Astrocyte (in vitro differentiated cells and primary cell): ENCODE data around the gene PLXND1. TPM values are rescaled to one million over a fixed set of nuclear protein-coding genes. Genes with fewer than 3 reads are reported as not detected.

ENCODE experiments used
- DNase-seq: peaks from one replicate; pipeline ENCODE4 v3.0.0-alpha.2; 2010; ENCODE audit warnings: low read depth
- FAIRE-seq: peaks from 2 replicates; lab custom pipeline; 2011; peaks lifted over from hg19 to GRCh38; lab: Jason Lieb, UNC
- H2AFZ ChIP-seq: 2 replicates; pipeline ENCODE4 v1.6.0; 2012; ENCODE audit warnings: low read depth, low read length, inconsistent platforms
- H3K27ac ChIP-seq: 2 replicates; pipeline ENCODE4 v1.5.1; 2011; ENCODE audit warnings: low read depth, low read length, inconsistent platforms
- H3K27me3 ChIP-seq: 2 replicates; pipeline ENCODE4 v1.6.0; 2011; ENCODE audit warnings: low read length, inconsistent platforms; ENCODE audit not compliant: insufficient read depth
- H3K36me3 ChIP-seq: 2 replicates; pipeline ENCODE4 v1.5.1; 2011; ENCODE audit warnings: low read length, inconsistent platforms; ENCODE audit not compliant: insufficient read depth
- H3K4me1 ChIP-seq: 2 replicates; pipeline ENCODE4 v1.5.1; 2011; ENCODE audit warnings: low read length, inconsistent platforms; ENCODE audit not compliant: insufficient read depth
- H3K4me2 ChIP-seq: 2 replicates; pipeline ENCODE4 v1.6.0; 2012; ENCODE audit warnings: low read length, inconsistent platforms
- H3K4me3 ChIP-seq: 2 replicates; pipeline ENCODE4 v1.5.1; 2011; ENCODE audit warnings: low read depth, mild to moderate bottlenecking, low read length, inconsistent platforms; ENCODE audit not compliant: insufficient read depth
- H3K79me2 ChIP-seq: 2 replicates; pipeline ENCODE4 v1.6.0; 2012; ENCODE audit warnings: mild to moderate bottlenecking, low read length, inconsistent platforms; ENCODE audit not compliant: insufficient read depth
- H3K9ac ChIP-seq: 2 replicates; pipeline ENCODE4 v1.6.0; 2012; ENCODE audit warnings: mild to moderate bottlenecking, low read length, inconsistent platforms
- H3K9me3 ChIP-seq: 2 replicates; pipeline ENCODE4 v1.5.1; 2012; ENCODE audit warnings: low read depth, mild to moderate bottlenecking, low read length, inconsistent platforms; ENCODE audit not compliant: insufficient read depth
- H4K20me1 ChIP-seq: 2 replicates; pipeline ENCODE4 v1.6.0; 2012; ENCODE audit warnings: low read length, inconsistent platforms; ENCODE audit not compliant: insufficient read depth
- H3K27ac Mint-ChIP-seq: one replicate; pipeline ENCODE4 v1.8.0; 2021; ENCODE audit warnings: mild to moderate bottlenecking, mixed read lengths; ENCODE audit not compliant: unreplicated experiment
- H3K27me3 Mint-ChIP-seq: one replicate; pipeline ENCODE4 v1.8.0; 2021; ENCODE audit warnings: low read depth, mixed read lengths; ENCODE audit not compliant: unreplicated experiment
- H3K36me3 Mint-ChIP-seq: one replicate; pipeline ENCODE4 v1.8.0; 2021; ENCODE audit warnings: low read depth, mixed read lengths; ENCODE audit not compliant: unreplicated experiment
- H3K4me1 Mint-ChIP-seq: one replicate; pipeline ENCODE4 v1.8.0; 2021; ENCODE audit warnings: low read depth, mixed read lengths; ENCODE audit not compliant: unreplicated experiment
- H3K4me3 Mint-ChIP-seq: one replicate; pipeline ENCODE4 v1.8.0; 2021; ENCODE audit warnings: mild to moderate bottlenecking, moderate library complexity, mixed read lengths; ENCODE audit not compliant: unreplicated experiment
- H3K9me3 Mint-ChIP-seq: one replicate; pipeline ENCODE4 v1.8.0; 2021; ENCODE audit warnings: mild to moderate bottlenecking, mixed read lengths; ENCODE audit not compliant: unreplicated experiment
- CTCF ChIP-seq: IDR thresholded peaks from 2 replicates; pipeline ENCODE4 v1.5.1; 2011; ENCODE audit warnings: low read depth, mild to moderate bottlenecking, inconsistent platforms, low read length, moderate library complexity; ENCODE audit not compliant: insufficient read depth
- EZH2 ChIP-seq: IDR thresholded peaks from 2 replicates; pipeline ENCODE4 v1.6.1; 2012; ENCODE audit warnings: mild to moderate bottlenecking, low read length, inconsistent platforms; ENCODE audit not compliant: insufficient read depth
- total RNA-seq: library from RNA; stranded (reverse); gene quantifications from 2 replicates; pipeline ENCODE4 v1.2.1, GENCODE V29; 2021

The PLXND1 gene
- total RNA-seq, 1 donor from 2014 or later = 184 TPM

GRCh38 chr3:129617381-129618185 is 11.1 kb upstream of the PLXND1 start:
- Histone ChIP-seq H4K20me1 (no peaks in the 10 kb centered on the region), H3K27ac (no peak overlapping the region), H3K9ac (no peak overlapping the region), H2AFZ (no peak overlapping the region), H3K36me3 (no peaks in the 10 kb centered on the region), H3K4me3 (no peak overlapping the region), H3K4me1 (peaks cover 23% of the 10 kb centered on the region), H3K4me2 (no peak overlapping the region), H3K27me3 (no peaks in the 10 kb centered on the region), H3K79me2 (no peaks in the 10 kb centered on the region), H3K9me3 (no peaks in the 10 kb centered on the region)
- no peaks in the 10 kb centered on the region for H3K9me3 Mint-ChIP-seq
- no peaks in the 10 kb centered on the region for H3K36me3 Mint-ChIP-seq
- no peak overlapping the region for H3K27ac Mint-ChIP-seq
- TF ChIP-seq CTCF (no peak), EZH2 (no peak)
- H3K27me3 Mint-ChIP-seq = no peaks in the 10 kb centered on the region
- H3K4me1 Mint-ChIP-seq = peaks cover 24% of the 10 kb centered on the region
- FAIRE-seq = no peak
- no peak overlapping the region for H3K4me3 Mint-ChIP-seq
- DNase-seq = no peak

- H3K4me1 Mint-ChIP-seq = peaks cover 22% of the 10 kb centered on the region
- no peaks in the 10 kb centered on the region for H3K9me3 Mint-ChIP-seq
- peak; percentile 41 for DNase-seq
- H3K27ac ChIP-seq = no peak overlapping the region
- H3K27ac Mint-ChIP-seq = peak overlapping the region; percentile 37
- no peaks in the 10 kb centered on the region for H3K36me3 Mint-ChIP-seq
- no peaks in the 10 kb centered on the region for H3K9me3 ChIP-seq
- H3K4me3 Mint-ChIP-seq = no peak overlapping the region
- H4K20me1 ChIP-seq = no peaks in the 10 kb centered on the region
- H3K27me3 ChIP-seq = no peaks in the 10 kb centered on the region
- no peak overlapping the region for H2AFZ ChIP-seq
- no peaks in the 10 kb centered on the region for H3K79me2 ChIP-seq
- H3K27me3 Mint-ChIP-seq = no peaks in the 10 kb centered on the region
- FAIRE-seq = peak; percentile 76
- no peak overlapping the region for H3K9ac ChIP-seq
- no peaks in the 10 kb centered on the region for H3K36me3 ChIP-seq
- H3K4me3 ChIP-seq = no peak overlapping the region
- H3K4me2 ChIP-seq = no peak overlapping the region
- TF ChIP-seq EZH2 (no peak), CTCF (no peak)
- peaks cover 27% of the 10 kb centered on the region for H3K4me1 ChIP-seq
These were observed 10.2 kb upstream of the PLXND1 start for GRCh38 chr3:129616713-129617112.

DNA sequence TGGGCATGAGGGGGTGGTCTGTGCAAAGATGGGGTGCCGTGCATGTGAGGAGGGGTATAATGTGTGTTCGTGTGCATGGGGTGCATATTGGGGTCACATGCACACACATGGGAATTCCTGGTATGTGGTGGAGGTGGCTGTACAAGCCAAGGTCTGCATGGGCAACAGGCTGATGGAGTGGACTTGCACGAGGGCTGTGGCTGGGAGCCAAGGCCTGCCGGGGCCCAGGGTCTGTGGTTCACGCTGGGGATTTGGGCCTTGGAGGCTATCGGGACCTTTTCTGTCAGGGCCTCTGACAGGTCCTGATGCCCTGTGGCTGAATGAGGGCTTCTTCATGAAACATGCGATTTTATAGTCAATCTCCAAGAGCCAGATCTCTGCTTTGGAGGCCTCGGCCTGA is 9.8 kb upstream of the PLXND1 start:
- DNase-seq (no peak), FAIRE-seq (no peak)
- no peak for TF ChIP-seq EZH2
- Histone ChIP-seq H3K4me2 (no peak overlapping the region), H3K27ac (no peak overlapping the region), H3K9ac (no peak overlapping the region), H2AFZ (no peak overlapping the region), H3K36me3 (no peaks in the 10 kb centered on the region), H3K79me2 (no peaks in the 10 kb centered on the region), H3K4me3 (no peak overlapping the region), H3K4me1 (peaks cover 31% of the 10 kb centered on the region), H3K27me3 (no peaks in the 10 kb centered on the region), H3K9me3 (no peaks in the 10 kb centered on the region), H4K20me1 (no peaks in the 10 kb centered on the region)
- Mint-ChIP-seq H3K27ac (no peak overlapping the region), H3K4me3 (no peak overlapping the region), H3K9me3 (no peaks in the 10 kb centered on the region), H3K4me1 (peaks cover 25% of the 10 kb centered on the region), H3K36me3 (no peaks in the 10 kb centered on the region), H3K27me3 (no peaks in the 10 kb centered on the region)
